Activated T-cell treated with anti-CD3 and anti-CD28 coated beads, Interleukin-2, amount 50 U/mL, for 24 hours (primary cell): ENCODE data around the gene SGMS1.

ENCODE experiments used
- DNase-seq: peaks from one replicate; pipeline ENCODE4 v3.0.0-alpha.2; 2020
- H3K27ac Mint-ChIP-seq: 2 replicates; pipeline ENCODE4 v1.8.0; 2020; ENCODE audit warnings: mild to moderate bottlenecking, mixed read lengths
- H3K27me3 Mint-ChIP-seq: 2 replicates; pipeline ENCODE4 v1.8.0; 2020; ENCODE audit warnings: mixed read lengths
- H3K36me3 Mint-ChIP-seq: 2 replicates; pipeline ENCODE4 v1.8.0; 2020; ENCODE audit warnings: low read depth, mixed read lengths
- H3K4me1 Mint-ChIP-seq: 2 replicates; pipeline ENCODE4 v1.8.0; 2020; ENCODE audit warnings: low read depth, mixed read lengths
- H3K4me3 Mint-ChIP-seq: 2 replicates; pipeline ENCODE4 v1.8.0; 2020; ENCODE audit warnings: mild to moderate bottlenecking, moderate library complexity, mixed read lengths
- H3K9me3 Mint-ChIP-seq: 2 replicates; pipeline ENCODE4 v1.8.0; 2020; ENCODE audit warnings: mixed read lengths

The SGMS1 gene

GRCh38 chr10:50607356-50607925 is 16.3 kb downstream of the SGMS1 start:
- H3K27me3 Mint-ChIP-seq = no peaks in the 10 kb centered on the region
- H3K36me3 Mint-ChIP-seq = no peaks in the 10 kb centered on the region
- H3K4me3 Mint-ChIP-seq = no peak overlapping the region
- no peak for DNase-seq
- no peak overlapping the region for H3K27ac Mint-ChIP-seq
- peaks cover 66% of the 10 kb centered on the region for H3K4me1 Mint-ChIP-seq
- H3K9me3 Mint-ChIP-seq = no peaks in the 10 kb centered on the region

DNA sequence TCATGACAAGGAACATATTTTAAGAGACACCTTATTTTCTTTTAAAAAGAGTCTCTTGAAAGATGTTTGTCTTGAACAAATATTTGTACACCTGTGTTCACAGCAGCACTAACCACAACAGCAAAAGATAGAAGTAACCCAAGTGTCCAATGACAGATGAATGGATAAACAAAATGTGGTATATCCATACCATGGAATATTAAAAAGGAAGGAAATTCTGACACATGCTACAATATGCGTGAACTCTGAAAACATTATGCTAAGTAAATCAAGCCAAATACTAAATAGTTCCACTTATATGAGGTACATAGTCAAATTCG is 17.8 kb downstream of the SGMS1 start:
- no peak overlapping the region for H3K4me3 Mint-ChIP-seq
- H3K27me3 Mint-ChIP-seq = no peaks in the 10 kb centered on the region
- H3K36me3 Mint-ChIP-seq = no peaks in the 10 kb centered on the region
- H3K27ac Mint-ChIP-seq = no peak overlapping the region
- H3K4me1 Mint-ChIP-seq = peaks cover 69% of the 10 kb centered on the region
- H3K9me3 Mint-ChIP-seq = no peaks in the 10 kb centered on the region
- DNase-seq = no peak

GRCh38 chr10:50605269-50605950 is 18.3 kb downstream of the SGMS1 start:
- Mint-ChIP-seq H3K27me3 (no peaks in the 10 kb centered on the region), H3K4me3 (no peak overlapping the region), H3K9me3 (no peaks in the 10 kb centered on the region), H3K27ac (peak overlapping the region; percentile 24), H3K4me1 (peaks cover 71% of the 10 kb centered on the region), H3K36me3 (no peaks in the 10 kb centered on the region)
- no peak for DNase-seq

- Mint-ChIP-seq H3K27me3 (no peaks in the 10 kb centered on the region), H3K4me1 (peaks cover 71% of the 10 kb centered on the region), H3K36me3 (no peaks in the 10 kb centered on the region), H3K27ac (peak overlapping the region; percentile 24), H3K4me3 (no peak overlapping the region), H3K9me3 (no peaks in the 10 kb centered on the region)
- DNase-seq = no peak
These were observed 18.9 kb downstream of the SGMS1 start for GRCh38 chr10:50604809-50605208.

GRCh38 chr10:50604049-50604640 is 19.6 kb downstream of the SGMS1 start:
- Mint-ChIP-seq H3K4me1 (peaks cover 73% of the 10 kb centered on the region), H3K36me3 (peaks cover 1% of the 10 kb centered on the region), H3K27ac (peak overlapping the region; percentile 74), H3K27me3 (no peaks in the 10 kb centered on the region), H3K9me3 (no peaks in the 10 kb centered on the region), H3K4me3 (peak overlapping the region; percentile 58)
- no peak for DNase-seq

DNA sequence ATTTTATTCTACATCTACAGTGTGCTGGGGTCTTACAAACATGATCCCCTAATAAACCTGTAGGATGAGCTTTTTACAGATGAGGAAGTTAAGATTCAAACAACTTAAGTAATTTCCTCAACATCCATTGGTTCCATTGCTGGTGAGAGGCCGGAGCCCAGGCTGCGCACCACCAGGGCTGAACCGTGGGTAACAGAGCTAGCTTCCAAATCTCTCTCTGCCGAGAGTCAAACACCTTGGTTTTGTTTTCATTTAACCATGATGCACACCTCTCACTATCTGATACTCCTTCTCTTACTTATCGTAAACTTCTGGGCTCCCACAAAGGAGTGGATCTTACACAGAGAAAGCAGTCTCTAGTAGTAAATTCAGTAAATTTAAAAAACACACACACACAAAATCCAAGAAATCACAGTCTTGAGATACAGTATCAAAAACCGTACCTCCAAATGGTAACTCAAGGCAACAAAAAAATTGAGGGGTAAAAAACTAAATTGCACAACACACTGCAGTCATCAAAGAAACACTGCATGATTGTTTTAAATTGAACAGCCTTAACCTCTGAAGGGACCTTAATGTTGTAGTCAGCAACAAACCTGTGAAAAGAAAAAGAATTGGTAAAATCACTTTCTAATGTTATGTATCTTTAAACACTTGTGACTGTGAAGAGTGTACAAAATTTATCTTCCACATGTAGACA is 20.5 kb downstream of the SGMS1 start:
- Mint-ChIP-seq H3K27me3 (no peaks in the 10 kb centered on the region), H3K9me3 (no peaks in the 10 kb centered on the region), H3K4me3 (no peak overlapping the region), H3K36me3 (peaks cover 2% of the 10 kb centered on the region), H3K4me1 (peaks cover 80% of the 10 kb centered on the region), H3K27ac (no peak overlapping the region)
- DNase-seq = no peak

- no peaks in the 10 kb centered on the region for H3K9me3 Mint-ChIP-seq
- no peak for DNase-seq
- peaks cover 72% of the 10 kb centered on the region for H3K4me1 Mint-ChIP-seq
- H3K36me3 Mint-ChIP-seq = peaks cover 2% of the 10 kb centered on the region
- no peak overlapping the region for H3K4me3 Mint-ChIP-seq
- no peaks in the 10 kb centered on the region for H3K27me3 Mint-ChIP-seq
- H3K27ac Mint-ChIP-seq = no peak overlapping the region
These were observed 21.8 kb downstream of the SGMS1 start for GRCh38 chr10:50601974-50602373.

DNA sequence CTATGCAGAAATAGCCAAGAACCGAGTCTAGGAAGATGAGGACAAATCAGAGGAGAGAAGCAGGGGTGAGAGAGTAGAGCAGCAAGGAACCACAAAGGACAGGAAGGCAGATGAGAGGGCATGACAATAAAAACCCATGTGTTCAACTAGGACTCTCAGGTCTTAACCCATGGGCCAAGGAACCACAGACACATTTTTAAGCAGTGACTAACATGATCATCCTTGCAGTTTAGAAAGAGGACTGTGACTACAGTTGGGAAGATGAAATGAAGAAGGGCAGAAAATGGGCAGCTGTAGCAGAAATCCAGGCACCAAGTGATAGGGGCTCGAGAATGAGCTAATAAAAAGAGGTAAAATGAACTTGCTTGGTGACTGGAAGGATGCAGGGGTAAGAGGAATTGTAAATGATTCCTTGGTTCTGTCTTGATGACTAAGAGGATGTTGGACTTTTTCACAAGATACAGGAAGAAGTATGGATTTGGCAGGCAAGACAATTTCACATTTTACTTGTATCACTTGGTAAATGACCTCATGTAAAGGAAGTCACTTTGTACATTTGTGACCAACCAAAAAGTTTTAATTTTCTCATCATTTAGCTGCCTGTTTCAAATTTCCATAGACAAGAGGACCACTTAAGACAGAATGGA is 22.8 kb downstream of the SGMS1 start:
- Mint-ChIP-seq H3K4me3 (no peak overlapping the region), H3K9me3 (no peaks in the 10 kb centered on the region), H3K36me3 (peaks cover 2% of the 10 kb centered on the region), H3K27me3 (no peaks in the 10 kb centered on the region), H3K4me1 (peaks cover 70% of the 10 kb centered on the region), H3K27ac (no peak overlapping the region)
- no peak for DNase-seq

DNA sequence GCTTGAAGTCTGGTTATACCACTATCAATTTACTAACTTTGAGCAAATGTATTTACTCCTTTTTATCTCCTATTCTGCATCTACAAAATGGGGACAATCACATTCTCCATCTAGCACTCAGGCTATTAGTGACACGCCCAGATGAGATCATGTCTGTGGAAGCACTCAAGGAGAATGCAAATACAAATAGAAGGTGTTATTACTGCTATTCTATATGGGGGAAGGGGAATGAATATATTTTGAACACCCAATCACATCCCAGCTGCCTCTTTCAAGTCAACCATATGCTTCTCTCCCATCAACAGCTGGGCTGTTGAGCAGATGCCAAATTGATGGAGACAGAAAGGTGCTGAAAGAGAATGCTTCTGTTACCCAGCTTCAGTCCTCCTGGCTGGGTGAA is 23.5 kb downstream of the SGMS1 start:
- Mint-ChIP-seq H3K9me3 (no peaks in the 10 kb centered on the region), H3K27ac (no peak overlapping the region), H3K27me3 (no peaks in the 10 kb centered on the region), H3K4me1 (peaks cover 68% of the 10 kb centered on the region), H3K4me3 (no peak overlapping the region), H3K36me3 (peaks cover 2% of the 10 kb centered on the region)
- DNase-seq = no peak

GRCh38 chr10:50596897-50597296 is 26.9 kb downstream of the SGMS1 start:
- Mint-ChIP-seq H3K36me3 (peaks cover 2% of the 10 kb centered on the region), H3K4me3 (no peak overlapping the region), H3K27me3 (no peaks in the 10 kb centered on the region), H3K9me3 (no peaks in the 10 kb centered on the region), H3K4me1 (peaks cover 52% of the 10 kb centered on the region), H3K27ac (no peak overlapping the region)
- DNase-seq = no peak

DNA sequence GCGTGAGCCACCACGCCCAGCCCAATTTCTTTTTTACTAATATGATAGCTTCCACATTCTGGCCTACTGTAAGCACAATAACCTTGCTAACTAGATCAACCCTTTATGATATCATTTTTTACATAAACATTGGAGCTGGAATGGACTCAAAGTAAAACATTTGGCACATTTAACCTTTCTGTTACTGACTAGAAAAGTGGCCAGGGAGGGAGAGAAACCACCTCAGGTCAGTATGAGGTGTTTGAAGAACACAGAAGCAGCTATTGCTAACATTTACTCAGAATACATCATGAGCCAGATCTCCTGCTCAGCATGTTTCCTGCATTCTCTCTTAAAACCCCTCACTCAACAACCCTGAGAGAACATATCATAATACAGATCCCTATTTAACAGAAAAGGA is 27.3 kb downstream of the SGMS1 start:
- Mint-ChIP-seq H3K27ac (no peak overlapping the region), H3K9me3 (no peaks in the 10 kb centered on the region), H3K4me3 (no peak overlapping the region), H3K4me1 (peaks cover 48% of the 10 kb centered on the region), H3K36me3 (peaks cover 2% of the 10 kb centered on the region), H3K27me3 (no peaks in the 10 kb centered on the region)
- no peak for DNase-seq

DNA sequence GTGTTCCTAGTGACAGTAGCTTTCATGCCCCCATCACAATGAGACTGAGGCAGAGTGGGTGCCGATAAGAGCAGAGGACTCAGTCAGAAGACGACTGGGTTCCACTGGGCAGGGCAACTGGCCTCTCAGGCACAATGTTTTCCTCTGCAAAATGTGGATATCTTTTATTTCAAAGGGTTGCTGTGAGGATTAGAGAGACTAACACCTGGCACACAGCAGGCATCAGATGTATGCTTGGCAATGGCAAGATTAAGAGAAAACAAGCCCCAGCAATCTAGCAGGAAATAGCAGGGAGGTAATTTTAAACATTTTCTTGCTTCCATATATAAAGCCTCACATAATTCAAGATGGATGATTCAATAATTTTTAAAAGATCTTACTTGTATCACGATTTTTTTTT is 28.0 kb downstream of the SGMS1 start:
- Mint-ChIP-seq H3K27ac (no peak overlapping the region), H3K4me1 (peaks cover 47% of the 10 kb centered on the region), H3K27me3 (no peaks in the 10 kb centered on the region), H3K4me3 (no peak overlapping the region), H3K9me3 (no peaks in the 10 kb centered on the region), H3K36me3 (peaks cover 2% of the 10 kb centered on the region)
- no peak for DNase-seq

DNA sequence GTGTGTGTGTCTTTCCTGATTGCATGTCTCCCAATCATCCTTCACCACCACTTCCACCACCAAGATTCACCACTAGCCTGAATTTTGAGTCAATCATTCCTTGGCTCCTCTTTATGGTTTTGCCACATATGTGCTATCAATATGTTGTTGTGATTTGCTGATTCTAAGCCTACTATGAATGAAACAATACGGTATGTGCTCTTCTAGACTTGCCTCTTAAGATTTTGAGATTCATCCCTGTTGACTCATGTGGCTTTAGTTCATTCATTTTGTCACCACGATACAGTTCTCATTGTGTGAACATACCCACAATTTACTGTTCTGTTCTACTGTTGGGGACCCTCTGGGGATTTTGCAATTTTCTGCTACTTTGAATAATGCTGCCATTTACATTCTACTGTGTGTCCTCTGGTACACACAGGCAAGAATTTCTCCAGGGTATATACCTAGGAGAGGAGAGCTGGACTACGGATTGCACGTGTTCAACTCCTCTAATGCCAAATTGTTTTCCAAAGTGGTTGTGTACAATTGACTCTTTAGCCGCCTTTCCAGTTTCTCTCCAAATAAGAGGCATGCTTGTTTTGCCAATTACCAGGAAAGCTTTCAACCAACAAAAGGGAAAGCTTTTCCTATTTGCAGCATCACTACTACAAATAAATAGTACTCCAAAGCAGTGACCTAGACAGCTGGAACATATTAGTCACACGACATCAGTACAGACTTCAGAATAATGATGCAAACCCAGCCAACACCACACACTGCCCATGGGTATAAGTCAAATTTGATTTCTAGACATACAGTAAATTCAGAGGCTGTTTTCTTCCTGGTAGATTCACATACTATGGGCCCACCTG is 30.0 kb downstream of the SGMS1 start:
- no peak overlapping the region for H3K27ac Mint-ChIP-seq
- H3K9me3 Mint-ChIP-seq = no peaks in the 10 kb centered on the region
- no peak overlapping the region for H3K4me3 Mint-ChIP-seq
- no peaks in the 10 kb centered on the region for H3K27me3 Mint-ChIP-seq
- no peak for DNase-seq
- H3K4me1 Mint-ChIP-seq = peaks cover 31% of the 10 kb centered on the region
- peaks cover 14% of the 10 kb centered on the region for H3K36me3 Mint-ChIP-seq

DNA sequence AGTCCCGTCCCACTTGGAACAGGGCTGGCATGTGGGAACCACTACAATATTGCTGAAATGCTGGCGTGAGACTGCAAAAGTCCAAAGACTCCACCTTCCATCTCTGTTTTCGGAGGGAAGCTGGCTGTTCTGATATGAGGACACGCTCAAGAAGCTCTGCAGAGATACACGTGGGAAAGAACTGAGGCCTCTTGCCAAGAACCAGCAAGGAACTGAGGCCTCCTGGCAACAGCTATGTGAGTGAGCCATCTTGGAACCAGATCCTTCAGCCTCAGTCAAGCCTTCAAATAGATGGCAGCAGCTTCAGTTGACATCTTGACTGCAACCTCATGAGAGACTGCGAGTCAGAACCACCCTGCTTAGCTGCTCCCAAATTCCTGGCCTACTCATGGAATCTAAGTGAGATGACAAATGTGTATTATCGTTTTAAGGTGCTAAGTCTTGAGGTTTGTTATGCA is 30.8 kb downstream of the SGMS1 start:
- peaks cover 20% of the 10 kb centered on the region for H3K36me3 Mint-ChIP-seq
- no peaks in the 10 kb centered on the region for H3K9me3 Mint-ChIP-seq
- no peak overlapping the region for H3K4me3 Mint-ChIP-seq
- no peak overlapping the region for H3K27ac Mint-ChIP-seq
- H3K4me1 Mint-ChIP-seq = peaks cover 27% of the 10 kb centered on the region
- DNase-seq = no peak
- no peaks in the 10 kb centered on the region for H3K27me3 Mint-ChIP-seq
